ENCODE data around the gene BEAN1. TPM values are rescaled to one million over a fixed set of nuclear protein-coding genes. Genes with fewer than 3 reads are reported as not detected.

Gene BEAN1
- total RNA-seq, result not detected

DNA sequence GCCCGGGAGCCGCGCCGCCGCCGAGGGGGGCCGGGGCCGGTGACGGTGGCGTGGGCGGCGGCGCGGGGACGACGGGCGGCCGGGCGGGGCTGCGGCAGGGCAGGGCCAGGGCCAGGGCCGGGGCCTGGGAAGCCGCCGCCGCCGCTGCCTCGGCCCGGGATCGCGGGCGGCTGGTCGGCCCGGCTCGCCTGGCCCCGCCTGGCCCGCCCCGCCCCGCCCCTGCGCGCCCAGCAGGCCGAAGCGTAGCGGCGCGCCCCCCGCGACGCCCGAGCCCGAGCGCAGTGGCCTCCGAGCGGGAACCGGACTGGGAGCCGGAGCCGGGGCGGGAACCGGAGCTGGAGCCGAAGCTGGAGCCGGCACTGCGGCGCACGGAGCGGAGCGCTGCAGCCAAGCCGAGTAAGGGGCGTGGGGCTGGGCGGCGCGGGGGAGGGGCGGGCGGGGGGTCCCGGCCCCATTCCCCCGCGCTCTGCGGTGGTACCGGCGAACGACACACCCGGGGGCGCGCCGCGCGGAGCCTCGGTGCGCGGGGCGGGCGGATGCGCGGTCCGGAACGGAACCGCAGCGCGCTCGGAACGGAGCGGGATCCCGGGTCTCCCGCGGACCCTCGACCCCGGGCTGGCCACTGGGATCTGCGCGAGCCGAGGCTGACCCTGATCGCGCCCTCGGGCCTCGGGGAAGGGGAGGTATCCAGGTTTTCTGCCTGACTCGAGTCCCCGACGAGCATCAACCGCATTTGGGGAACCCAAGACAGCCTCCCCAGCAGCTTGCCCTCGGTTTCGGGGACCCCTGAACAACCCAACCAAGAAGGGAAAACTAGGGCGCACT, at the start of gene BEAN1:
Gene BEAN1 (plus strand): TSS at position 260 of the 825 bp plus-strand sequence. CDS start 10,382 bp downstream, outside the sequence.
- ATAC-seq (ENCODE audit: low read depth) (peak; percentile 40), DNase-seq (no peak)
- no peak within 1 kb of the TSS for H3K27ac Mint-ChIP-seq
- no peaks in the 10 kb centered on the region for H3K36me3 Mint-ChIP-seq
- H3K4me3 Mint-ChIP-seq, result no peak within 1 kb of the TSS
- POLR2A ChIA-PET, result no interaction called here
- H3K9me3 Mint-ChIP-seq, result no peaks in the 10 kb centered on the region
- H3K27me3 Mint-ChIP-seq, result peaks cover 84% of the 10 kb centered on the region
- H3K4me1 Mint-ChIP-seq, result no peaks in the 10 kb centered on the region

- no peaks in the 10 kb centered on the region for H3K4me1 Mint-ChIP-seq
- no peaks in the 10 kb centered on the region for H3K36me3 Mint-ChIP-seq
- POLR2A ChIA-PET, result no interaction called here
- H3K27me3 Mint-ChIP-seq, result no peaks in the 10 kb centered on the region
- H3K9me3 Mint-ChIP-seq, result peaks cover 6% of the 10 kb centered on the region
- DNase-seq (no peak), ATAC-seq (ENCODE audit: low read depth) (no peak)
- no peak overlapping the region for H3K27ac Mint-ChIP-seq
- H3K4me3 Mint-ChIP-seq, result no peak overlapping the region
Measured at GRCh38 chr16:66377324-66377723, 49.8 kb upstream of the BEAN1 start.

GRCh38 chr16:66378741-66379570, 48.1 kb upstream of the BEAN1 start:
- Mint-ChIP-seq H3K4me3 (no peak overlapping the region), H3K9me3 (peaks cover 6% of the 10 kb centered on the region), H3K27me3 (no peaks in the 10 kb centered on the region), H3K27ac (no peak overlapping the region), H3K4me1 (no peaks in the 10 kb centered on the region), H3K36me3 (no peaks in the 10 kb centered on the region)
- ATAC-seq (ENCODE audit: low read depth) (no peak), DNase-seq (no peak)
- POLR2A ChIA-PET, result no interaction called here

GRCh38 chr16:66379571-66379941, 47.5 kb upstream of the BEAN1 start:
- peaks cover 6% of the 10 kb centered on the region for H3K9me3 Mint-ChIP-seq
- POLR2A ChIA-PET, result no interaction called here
- H3K4me1 Mint-ChIP-seq, result no peaks in the 10 kb centered on the region
- H3K27me3 Mint-ChIP-seq, result no peaks in the 10 kb centered on the region
- no peak overlapping the region for H3K4me3 Mint-ChIP-seq
- ATAC-seq (ENCODE audit: low read depth), result no peak
- no peak for DNase-seq
- H3K36me3 Mint-ChIP-seq, result no peaks in the 10 kb centered on the region
- no peak overlapping the region for H3K27ac Mint-ChIP-seq

GRCh38 chr16:66380421-66380820, 46.7 kb upstream of the BEAN1 start:
- H3K27me3 Mint-ChIP-seq, result peaks cover 1% of the 10 kb centered on the region
- H3K27ac Mint-ChIP-seq, result no peak overlapping the region
- POLR2A ChIA-PET, result no interaction called here
- H3K36me3 Mint-ChIP-seq, result no peaks in the 10 kb centered on the region
- no peaks in the 10 kb centered on the region for H3K4me1 Mint-ChIP-seq
- H3K4me3 Mint-ChIP-seq, result no peak overlapping the region
- DNase-seq (no peak), ATAC-seq (ENCODE audit: low read depth) (no peak)
- H3K9me3 Mint-ChIP-seq, result peaks cover 6% of the 10 kb centered on the region

- no peak for ATAC-seq (ENCODE audit: low read depth)
- POLR2A ChIA-PET, result no interaction called here
- Mint-ChIP-seq H3K36me3 (no peaks in the 10 kb centered on the region), H3K9me3 (peaks cover 6% of the 10 kb centered on the region), H3K27ac (no peak overlapping the region), H3K4me1 (no peaks in the 10 kb centered on the region), H3K4me3 (no peak overlapping the region), H3K27me3 (peaks cover 6% of the 10 kb centered on the region)
- no peak for DNase-seq
Measured at GRCh38 chr16:66381585-66382170, 45.4 kb upstream of the BEAN1 start.

DNA sequence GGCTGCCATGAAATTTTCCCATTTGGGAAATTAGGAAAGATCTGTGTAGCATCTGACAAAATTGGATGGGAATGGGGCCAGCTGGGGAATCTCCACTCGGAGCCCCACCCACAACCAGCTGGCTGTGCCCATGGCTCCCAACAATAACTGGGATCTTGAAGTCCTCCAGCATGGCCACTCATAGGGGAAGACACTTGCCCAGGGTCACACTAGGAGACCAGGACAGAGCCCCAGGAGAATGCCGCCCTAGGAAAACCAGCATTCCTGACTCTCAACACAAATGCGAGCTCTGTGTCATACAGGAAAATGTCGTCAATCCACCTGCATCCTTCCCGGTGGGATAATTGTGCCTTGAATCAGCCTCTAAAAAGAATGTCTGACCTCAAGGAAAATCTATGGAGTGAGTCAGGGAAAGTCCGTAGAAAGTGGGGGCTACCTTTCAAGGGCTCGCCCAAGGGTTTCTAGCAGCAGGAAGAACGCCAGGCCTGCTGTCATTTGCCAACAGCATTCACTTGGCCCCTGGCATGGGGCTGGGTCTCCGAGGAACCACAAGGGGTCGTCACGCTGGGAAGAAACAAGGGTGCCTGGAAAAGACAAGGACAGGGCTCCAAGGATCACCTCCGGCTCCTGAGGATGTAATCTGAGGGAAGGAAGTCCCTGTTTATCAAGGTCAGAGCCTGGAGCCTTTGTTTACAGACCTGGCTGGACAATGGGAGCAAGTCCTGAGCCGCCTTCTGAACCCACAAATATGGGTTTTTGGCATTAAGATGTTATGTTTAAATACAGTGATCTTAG, 44.7 kb upstream of the BEAN1 start:
- Mint-ChIP-seq H3K27ac (no peak overlapping the region), H3K9me3 (peaks cover 6% of the 10 kb centered on the region), H3K4me3 (no peak overlapping the region), H3K36me3 (no peaks in the 10 kb centered on the region), H3K4me1 (no peaks in the 10 kb centered on the region), H3K27me3 (peaks cover 6% of the 10 kb centered on the region)
- POLR2A ChIA-PET, result no interaction called here
- no peak for ATAC-seq (ENCODE audit: low read depth)
- DNase-seq, result no peak

- H3K27me3 Mint-ChIP-seq, result peaks cover 6% of the 10 kb centered on the region
- H3K4me1 Mint-ChIP-seq, result no peaks in the 10 kb centered on the region
- H3K27ac Mint-ChIP-seq, result no peak overlapping the region
- no peak overlapping the region for H3K4me3 Mint-ChIP-seq
- no peaks in the 10 kb centered on the region for H3K36me3 Mint-ChIP-seq
- ATAC-seq (ENCODE audit: low read depth), result no peak
- DNase-seq, result no peak
- H3K9me3 Mint-ChIP-seq, result peaks cover 6% of the 10 kb centered on the region
- POLR2A ChIA-PET, result no interaction called here
Measured at GRCh38 chr16:66382966-66383299, 44.2 kb upstream of the BEAN1 start.

DNA sequence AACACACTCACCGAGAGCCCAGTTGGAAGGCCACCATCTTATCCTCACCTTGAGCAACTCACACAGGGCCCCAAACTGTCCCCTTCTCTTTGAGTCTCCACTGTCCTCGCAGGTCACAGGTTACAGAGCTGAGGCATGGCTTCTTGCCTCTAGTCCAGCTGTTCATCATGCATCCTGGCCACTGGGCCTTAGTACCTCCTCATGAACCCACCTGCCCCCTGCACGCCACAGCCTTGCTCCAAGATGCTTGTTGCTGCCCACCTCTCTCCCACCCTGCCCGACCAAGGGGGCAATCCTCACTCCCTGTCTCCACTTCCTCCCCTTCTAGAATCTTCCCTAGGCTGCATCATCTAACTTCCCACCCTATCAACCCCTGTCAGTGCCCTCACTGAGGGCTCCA, 43.5 kb upstream of the BEAN1 start:
- H3K27ac Mint-ChIP-seq, result no peak overlapping the region

GRCh38 chr16:66385415-66385814, 41.7 kb upstream of the BEAN1 start:
- DNase-seq, result no peak
- POLR2A ChIA-PET, result no interaction called here
- Mint-ChIP-seq H3K4me3 (no peak overlapping the region), H3K27ac (no peak overlapping the region), H3K36me3 (no peaks in the 10 kb centered on the region), H3K27me3 (peaks cover 6% of the 10 kb centered on the region), H3K4me1 (no peaks in the 10 kb centered on the region), H3K9me3 (peaks cover 3% of the 10 kb centered on the region)
- ATAC-seq (ENCODE audit: low read depth), result no peak

More for the DNA sequence above, 43.5 kb upstream of the BEAN1 start:
- no peak overlapping the region for H3K4me3 Mint-ChIP-seq
- DNase-seq, result no peak
- no peak for ATAC-seq (ENCODE audit: low read depth)
- POLR2A ChIA-PET, result no interaction called here
- no peaks in the 10 kb centered on the region for H3K36me3 Mint-ChIP-seq
- H3K27me3 Mint-ChIP-seq, result peaks cover 6% of the 10 kb centered on the region
- peaks cover 6% of the 10 kb centered on the region for H3K9me3 Mint-ChIP-seq
- H3K4me1 Mint-ChIP-seq, result no peaks in the 10 kb centered on the region

DNA sequence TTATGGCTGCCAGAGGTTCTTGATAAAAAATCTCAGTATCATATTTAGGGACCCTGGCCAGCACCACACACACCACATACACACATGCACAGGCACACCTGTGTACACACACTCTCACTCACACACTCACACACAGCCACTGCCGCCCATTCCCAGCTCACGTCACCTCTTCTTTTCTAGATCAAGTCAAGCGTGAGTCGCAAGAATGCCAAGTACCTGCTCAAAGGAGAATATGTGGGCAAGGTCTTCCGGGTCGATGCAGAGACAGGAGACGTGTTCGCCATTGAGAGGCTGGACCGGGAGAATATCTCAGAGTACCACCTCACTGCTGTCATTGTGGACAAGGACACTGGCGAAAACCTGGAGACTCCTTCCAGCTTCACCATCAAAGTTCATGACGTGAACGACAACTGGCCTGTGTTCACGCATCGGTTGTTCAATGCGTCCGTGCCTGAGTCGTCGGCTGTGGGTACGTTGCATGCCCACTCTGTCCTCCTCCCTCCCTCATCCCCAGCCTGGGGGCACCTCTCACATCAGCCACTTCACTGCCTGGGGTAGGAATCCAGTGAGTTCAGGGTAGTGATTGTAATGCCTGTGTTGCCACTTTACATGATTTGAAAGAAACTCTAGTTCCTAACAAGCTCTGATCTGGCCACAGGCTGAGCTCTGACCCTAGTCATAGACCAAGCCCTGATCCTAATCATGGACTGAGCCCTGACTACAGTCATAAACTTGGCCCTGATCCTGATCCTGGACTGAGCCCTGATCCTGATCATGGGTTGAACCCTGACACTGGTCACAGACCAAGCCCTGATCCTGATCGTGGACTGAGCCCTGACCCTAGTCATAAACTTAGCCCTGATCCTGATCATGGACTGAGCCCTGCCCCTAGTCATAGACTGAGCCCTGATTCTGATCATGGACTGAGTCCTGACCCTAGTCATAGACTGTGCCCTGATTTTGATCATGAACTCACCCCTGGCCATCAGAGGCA, 40.2 kb upstream of the BEAN1 start:
- H3K9me3 Mint-ChIP-seq, result no peaks in the 10 kb centered on the region
- H3K36me3 Mint-ChIP-seq, result no peaks in the 10 kb centered on the region
- no peak overlapping the region for H3K4me3 Mint-ChIP-seq
- H3K4me1 Mint-ChIP-seq, result no peaks in the 10 kb centered on the region
- ATAC-seq (ENCODE audit: low read depth) (no peak), DNase-seq (no peak)
- H3K27ac Mint-ChIP-seq, result no peak overlapping the region
- POLR2A ChIA-PET, result no interaction called here
- H3K27me3 Mint-ChIP-seq, result peaks cover 6% of the 10 kb centered on the region

DNA sequence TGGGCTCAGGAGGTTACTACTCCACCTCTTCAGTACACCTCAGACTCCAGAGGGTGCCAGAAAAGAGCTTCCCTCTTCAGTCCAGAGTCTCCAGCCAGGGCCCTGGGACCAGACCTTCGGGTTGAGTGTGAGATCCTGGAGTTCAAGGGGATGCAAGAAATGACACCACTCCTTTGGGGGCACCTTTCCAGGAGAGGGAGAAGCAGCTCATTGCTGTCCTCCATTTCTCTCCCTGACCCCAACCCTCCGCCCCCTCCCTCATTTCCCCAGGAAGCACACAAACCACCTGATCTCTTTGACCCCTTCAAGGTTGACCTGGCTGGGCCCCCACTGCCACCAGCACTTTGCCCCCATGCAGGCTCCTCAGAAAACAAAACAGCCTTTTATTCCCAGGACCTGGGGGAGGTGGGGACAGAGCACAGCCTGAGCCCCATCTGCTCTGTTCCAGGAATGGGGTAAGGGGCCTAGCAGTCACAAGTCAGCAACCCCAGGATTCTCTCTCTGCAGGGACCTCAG, 39.2 kb upstream of the BEAN1 start:
- Mint-ChIP-seq H3K36me3 (no peaks in the 10 kb centered on the region), H3K9me3 (no peaks in the 10 kb centered on the region), H3K4me1 (no peaks in the 10 kb centered on the region), H3K27ac (no peak overlapping the region), H3K4me3 (no peak overlapping the region), H3K27me3 (peaks cover 6% of the 10 kb centered on the region)
- no peak for DNase-seq
- no peak for ATAC-seq (ENCODE audit: low read depth)
- POLR2A ChIA-PET, result no interaction called here

Data from activated naive CD8-positive, alpha-beta T cell treated with anti-CD3 and anti-CD28 coated beads, Interleukin-2, amount 10 ng/mL, durations not matched to agents 7 days and 5 days (primary cell).